CD14-positive monocyte (primary cell): ENCODE results near the gene CBX1. TPM values are rescaled to one million over a fixed set of nuclear protein-coding genes. Genes with fewer than 3 reads are reported as not detected.

Experiments used
- DNase-seq, 3 donors: peaks; one replicate each; pipeline ENCODE4 v3.0.0-alpha.2; 2011 to 2022
- H2AFZ ChIP-seq: 2 replicates; pipeline ENCODE4 v1.6.0; 2012; ENCODE audit warnings: mild to moderate bottlenecking, low read depth, low read length, inconsistent platforms; ENCODE audit not compliant: insufficient read depth, poor library complexity, severe bottlenecking
- H3K27ac ChIP-seq, 2 donors: 1 replicate in 1 of 2; 2 replicates in 1 of 2; pipeline ENCODE4 v1.5.1; 2012 to 2013; ENCODE audit warnings: low read length in 2 of 2, control low read depth in 1 of 2, inconsistent platforms in 1 of 2, low read depth in 1 of 2, mild to moderate bottlenecking in 1 of 2
- H3K27me3 ChIP-seq, 2 donors: one replicate each; pipeline versions ENCODE4 v1.6.0 to v1.6.1; 2011 to 2013; ENCODE audit warnings: low read length in 2 of 2; ENCODE audit not compliant: control insufficient read depth in 2 of 2, insufficient read depth in 2 of 2
- H3K36me3 ChIP-seq, 2 donors: replicated peaks in 1 of 2; 1 replicate in 1 of 2; 2 replicates in 1 of 2; pipeline versions ENCODE4 v1.5.1 to v1.6.1; 2012 to 2013; ENCODE audit warnings: low read length in 2 of 2, control low read depth in 1 of 2, inconsistent platforms in 1 of 2, mild to moderate bottlenecking in 1 of 2; ENCODE audit not compliant: insufficient read depth in 2 of 2, control insufficient read depth in 1 of 2
- H3K4me1 ChIP-seq, 2 donors: 1 replicate in 1 of 2; 2 replicates in 1 of 2; pipeline versions ENCODE4 v1.5.1 to v1.6.1; 2012 to 2013; ENCODE audit warnings: low read length in 2 of 2, control low read depth in 1 of 2, inconsistent platforms in 1 of 2, mild to moderate bottlenecking in 1 of 2, moderate library complexity in 1 of 2; ENCODE audit not compliant: insufficient read depth in 2 of 2, control insufficient read depth in 1 of 2
- H3K4me2 ChIP-seq: replicated peaks from 2 replicates; pipeline ENCODE3; 2012; ENCODE audit warnings: low read length, moderate library complexity, mild to moderate bottlenecking; ENCODE audit not compliant: poor library complexity, severe bottlenecking; ENCODE audit errors: extremely low read depth
- H3K4me3 ChIP-seq, 3 experiments: fragments of 200-600 bp in 1 of 3; sonication (generic) in 1 of 3; replicated peaks in 1 of 3; 1 replicate in 2 of 3; 2 replicates in 1 of 3; pipeline ENCODE4 v1.5.1; 2011 to 2013; ENCODE audit warnings: low read length in 3 of 3, mild to moderate bottlenecking in 3 of 3, control low read depth in 2 of 3, low read depth in 2 of 3, inconsistent platforms in 1 of 3, moderate library complexity in 1 of 3
- H3K79me2 ChIP-seq: 2 replicates; pipeline ENCODE4 v1.6.0; 2012; ENCODE audit warnings: mild to moderate bottlenecking, control low read depth, inconsistent platforms, low read length, moderate library complexity; ENCODE audit not compliant: insufficient read depth
- H3K9ac ChIP-seq: 2 replicates; pipeline ENCODE4 v1.6.0; 2017; ENCODE audit warnings: low read length, mild to moderate bottlenecking; ENCODE audit not compliant: insufficient read depth, poor library complexity, severe bottlenecking
- H3K9me3 ChIP-seq, 2 donors: replicated peaks in 1 of 2; 1 replicate in 1 of 2; 2 replicates in 1 of 2; pipeline versions ENCODE4 v1.5.1 to v1.6.1; 2012 to 2013; ENCODE audit warnings: low read length in 2 of 2, control low read depth in 1 of 2; ENCODE audit not compliant: control insufficient read depth in 1 of 2, insufficient read depth in 1 of 2
- H4K20me1 ChIP-seq: 2 replicates; pipeline ENCODE4 v1.6.0; 2012; ENCODE audit warnings: mild to moderate bottlenecking, low read length, control low read depth, moderate library complexity; ENCODE audit not compliant: insufficient read depth
- H3K27ac Mint-ChIP-seq, 7 donors: one replicate each; pipeline ENCODE4 v1.8.0; 2020; ENCODE audit warnings: mild to moderate bottlenecking in 7 of 7, mixed read lengths in 7 of 7, moderate library complexity in 6 of 7, inconsistent platforms in 2 of 7
- H3K27me3 Mint-ChIP-seq, 3 donors: one replicate each; pipeline ENCODE4 v1.8.0; 2021 to 2022; ENCODE audit warnings: low read depth in 3 of 3, mild to moderate bottlenecking in 3 of 3, mixed read lengths in 3 of 3, moderate library complexity in 3 of 3, inconsistent platforms in 1 of 3
- H3K36me3 Mint-ChIP-seq, 2 donors: one replicate each; pipeline ENCODE4 v1.8.0; 2020; ENCODE audit warnings: mixed read lengths in 2 of 2, inconsistent platforms in 1 of 2, mild to moderate bottlenecking in 1 of 2
- H3K4me1 Mint-ChIP-seq: one replicate; pipeline ENCODE4 v1.8.0; 2020; ENCODE audit warnings: mild to moderate bottlenecking, mixed read lengths
- H3K4me3 Mint-ChIP-seq, 2 donors: one replicate each; pipeline ENCODE4 v1.8.0; 2020; ENCODE audit warnings: mild to moderate bottlenecking in 2 of 2, mixed read lengths in 2 of 2, moderate library complexity in 1 of 2
- H3K9me3 Mint-ChIP-seq, 7 donors: one replicate each; pipeline ENCODE4 v1.8.0; 2020 to 2022; ENCODE audit warnings: mixed read lengths in 7 of 7, mild to moderate bottlenecking in 6 of 7, moderate library complexity in 6 of 7, inconsistent platforms in 2 of 7
- WGBS: methylation state at CpG from one replicate; pipeline ENCODE4 v1.1.5; 2013; ENCODE audit warnings: missing lambda C conversion rate; ENCODE audit not compliant: insufficient coverage; 5-methylcytosine and 5-hydroxymethylcytosine counted together
- intact Hi-C, 2 donors: fragments of 100-400 bp; cut with micrococcal nuclease; formaldehyde crosslinking; loops; one replicate each; pipeline versions ENCODE4 v1.15.0 to v1.15.1; 2023
- polyA plus RNA-seq, 3 donors: library from polyadenylated mRNA; depleted of rRNA in 1 of 3; unstranded in 2 of 3; stranded (reverse) in 1 of 3; fragments of 300-500 nt in 2 of 3; fragments of >200 nt in 1 of 3; fragmentation: Illumina TruSeq in 2 of 3; gene quantifications; 1 replicate in 2 of 3; 2 replicates in 1 of 3; pipeline ENCODE4 v1.2.3, GENCODE V29; 2012 to 2021
- TF ChIP-seq, protein P1 (sequence below): fragments of 200-600 bp; IDR thresholded peaks from one replicate; pipeline ENCODE4 v1.8.0; 2022; ENCODE audit warnings: antibody characterized with exemption, mild to moderate bottlenecking

CBX1 gene
- polyA plus RNA-seq, 3 donors: 12.5 to 18.2 (median 17.2) TPM

DNA sequence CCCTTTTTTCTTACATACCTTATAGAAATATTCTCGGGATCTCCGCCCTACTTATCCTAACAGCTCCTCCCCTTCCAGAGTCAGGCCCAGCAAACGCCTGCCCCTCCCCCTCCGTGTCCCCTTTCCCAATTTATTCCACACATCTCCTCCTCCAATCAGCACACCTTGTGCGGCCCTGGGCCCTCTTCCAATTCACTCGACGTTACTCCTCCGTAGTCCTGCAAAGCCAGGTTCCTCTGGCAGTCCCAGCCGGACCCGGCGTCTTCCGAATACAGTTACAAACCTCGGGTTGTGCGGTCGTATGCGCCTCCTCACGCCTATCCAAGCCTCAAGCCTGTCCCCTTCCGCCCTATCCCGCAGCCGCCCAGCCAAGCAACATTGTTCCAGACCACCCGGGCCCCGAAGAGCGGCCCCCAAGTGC is 677 bp downstream of the CBX1 start:
- H3K9me3 ChIP-seq: peaks cover 0 to 6% of the 10 kb centered on the region in 2 donors
- peaks cover 55% of the 10 kb centered on the region for H3K79me2 ChIP-seq
- intact Hi-C loops: loop anchor here in 1 of 2 donors (5.0 to 10.0 kb wide), 2 partner anchors 53 to 126 kb away; partner anchors contain the start of genes CDK5RAP3 and NFE2L1
- H3K9me3 Mint-ChIP-seq: peaks cover 0 to 13% (median 7%) of the 10 kb centered on the region in 7 donors
- TF ChIP-seq, protein P1, sequence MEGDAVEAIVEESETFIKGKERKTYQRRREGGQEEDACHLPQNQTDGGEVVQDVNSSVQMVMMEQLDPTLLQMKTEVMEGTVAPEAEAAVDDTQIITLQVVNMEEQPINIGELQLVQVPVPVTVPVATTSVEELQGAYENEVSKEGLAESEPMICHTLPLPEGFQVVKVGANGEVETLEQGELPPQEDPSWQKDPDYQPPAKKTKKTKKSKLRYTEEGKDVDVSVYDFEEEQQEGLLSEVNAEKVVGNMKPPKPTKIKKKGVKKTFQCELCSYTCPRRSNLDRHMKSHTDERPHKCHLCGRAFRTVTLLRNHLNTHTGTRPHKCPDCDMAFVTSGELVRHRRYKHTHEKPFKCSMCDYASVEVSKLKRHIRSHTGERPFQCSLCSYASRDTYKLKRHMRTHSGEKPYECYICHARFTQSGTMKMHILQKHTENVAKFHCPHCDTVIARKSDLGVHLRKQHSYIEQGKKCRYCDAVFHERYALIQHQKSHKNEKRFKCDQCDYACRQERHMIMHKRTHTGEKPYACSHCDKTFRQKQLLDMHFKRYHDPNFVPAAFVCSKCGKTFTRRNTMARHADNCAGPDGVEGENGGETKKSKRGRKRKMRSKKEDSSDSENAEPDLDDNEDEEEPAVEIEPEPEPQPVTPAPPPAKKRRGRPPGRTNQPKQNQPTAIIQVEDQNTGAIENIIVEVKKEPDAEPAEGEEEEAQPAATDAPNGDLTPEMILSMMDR: no peak
- 3% methylated on average over 23 of the region's 23 CpGs for WGBS
- H3K9ac ChIP-seq: peak overlapping the region; percentile 69
- peak overlapping the region; percentile 91 for H2AFZ ChIP-seq
- H4K20me1 ChIP-seq: peaks cover 33% of the 10 kb centered on the region
- H3K27ac ChIP-seq: peak overlapping the region; percentile 34 to 61
- H3K27ac Mint-ChIP-seq: peak overlapping the region in 5 of 7 donors; percentile 7 to 86 (median 83)
- H3K27me3 Mint-ChIP-seq: peaks cover 0 to 6% (median 0%) of the 10 kb centered on the region in 3 donors
- peaks cover 32 to 43% of the 10 kb centered on the region in 2 donors for H3K4me1 ChIP-seq
- peak overlapping the region; percentile 97 for H3K4me2 ChIP-seq
- no peaks in the 10 kb centered on the region for H3K27me3 ChIP-seq
- peaks cover 2 to 7% of the 10 kb centered on the region in 2 donors for H3K36me3 Mint-ChIP-seq
- DNase-seq: no peak
- H3K36me3 ChIP-seq: no peaks in the 10 kb centered on the region
- H3K4me1 Mint-ChIP-seq: peaks cover 44% of the 10 kb centered on the region
- H3K4me3 Mint-ChIP-seq: peak overlapping the region; percentile 89 to 94
- H3K4me3 ChIP-seq: peak overlapping the region; percentile 62 to 86 (median 72)

GRCh38 chr17:48100160-48100559 is 1.1 kb downstream of the CBX1 start:
- peaks cover 44% of the 10 kb centered on the region for H3K4me1 Mint-ChIP-seq

More at GRCh38 chr17:48100160-48100559, 1.1 kb downstream of the CBX1 start:
- Histone ChIP-seq H3K9me3 (peaks cover 0 to 6% of the 10 kb centered on the region in 2 donors), H3K4me3 (peak overlapping the region in 2 of 3 experiments; percentile 62 to 86), H3K79me2 (peaks cover 60% of the 10 kb centered on the region), H2AFZ (peak overlapping the region; percentile 91), H3K4me1 (peaks cover 32 to 43% of the 10 kb centered on the region in 2 donors), H3K4me2 (peak overlapping the region; percentile 97), H4K20me1 (peaks cover 35% of the 10 kb centered on the region), H3K27me3 (no peaks in the 10 kb centered on the region), H3K27ac (peak overlapping the region in 1 of 2 donors; percentile 61), H3K36me3 (peaks cover 0 to 4% of the 10 kb centered on the region in 2 donors), H3K9ac (no peak overlapping the region)
- no peak for DNase-seq
- Mint-ChIP-seq H3K4me3 (peak overlapping the region in 1 of 2 donors; percentile 89), H3K9me3 (peaks cover 0 to 13% (median 7%) of the 10 kb centered on the region in 7 donors), H3K36me3 (peaks cover 5 to 12% of the 10 kb centered on the region in 2 donors), H3K27ac (no peak overlapping the region), H3K27me3 (peaks cover 0 to 6% (median 0%) of the 10 kb centered on the region in 3 donors)
- intact Hi-C loops: loop anchor here in 1 of 2 donors (5.0 to 10.0 kb wide), 2 partner anchors 53 to 125 kb away; partner anchors contain the start of genes CDK5RAP3 and NFE2L1
- TF ChIP-seq, protein P1: no peak
- 100% methylated on average over 6 of the region's 10 CpGs for WGBS
